ENCODE measurements around the gene DRG2. TPM values are rescaled to one million over a fixed set of nuclear protein-coding genes. Genes with fewer than 3 reads are reported as not detected.

Gene DRG2
- total RNA-seq, 6 experiments from 2014 or later: 30.6 to 38.1 (median 33.7) TPM

DNA sequence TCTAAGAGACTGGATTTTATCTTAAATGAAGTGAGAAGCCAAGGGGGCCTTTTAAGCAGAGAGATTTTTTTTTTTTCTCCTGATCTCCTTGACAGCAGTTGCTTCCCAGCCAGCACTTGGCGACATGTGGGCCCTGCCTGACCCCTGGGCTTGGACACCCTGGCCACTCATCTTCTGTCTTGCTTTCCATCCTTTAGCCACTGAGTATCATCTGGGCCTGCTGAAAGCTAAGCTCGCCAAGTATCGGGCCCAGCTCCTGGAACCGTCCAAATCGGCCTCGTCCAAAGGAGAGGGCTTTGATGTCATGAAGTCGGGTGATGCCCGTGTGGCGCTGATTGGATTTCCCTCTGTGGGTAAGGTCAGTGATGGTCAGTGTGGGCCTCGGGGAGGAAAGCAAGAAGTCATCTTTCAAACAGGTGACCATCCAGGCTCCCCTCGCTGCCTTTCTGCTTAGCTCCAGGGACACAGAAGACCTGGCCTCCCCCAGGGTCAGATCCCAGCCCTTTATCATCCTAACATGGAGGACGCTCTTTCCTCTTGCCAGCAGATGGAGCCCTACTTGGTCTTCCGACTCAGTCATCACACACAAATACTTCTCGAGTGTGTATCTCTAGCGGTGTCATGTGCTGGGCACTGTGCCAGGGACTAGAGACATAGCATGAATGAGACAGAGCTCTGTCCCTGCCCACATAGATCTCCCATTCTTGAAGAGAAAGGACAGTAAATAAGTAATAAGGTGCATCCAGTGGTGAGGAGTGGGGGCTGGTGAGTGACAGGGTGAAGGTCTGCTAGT, 6.1 kb downstream of the DRG2 start:
- DNase-seq: peak; percentile 81
- Mint-ChIP-seq H3K4me3 (no peak overlapping the region), H3K27me3 (ENCODE audit: insufficient read depth) (peaks cover 1% of the 10 kb centered on the region; the same call in 1 of the 2 replicates), H3K36me3 (ENCODE audit: low read depth) (peaks cover 24% of the 10 kb centered on the region), H3K4me1 (ENCODE audit: low read depth) (peaks cover 19% of the 10 kb centered on the region), H3K9me3 (no peaks in the 10 kb centered on the region), H3K27ac (peak overlapping the region; percentile 43)
- TF ChIP-seq, protein P1, sequence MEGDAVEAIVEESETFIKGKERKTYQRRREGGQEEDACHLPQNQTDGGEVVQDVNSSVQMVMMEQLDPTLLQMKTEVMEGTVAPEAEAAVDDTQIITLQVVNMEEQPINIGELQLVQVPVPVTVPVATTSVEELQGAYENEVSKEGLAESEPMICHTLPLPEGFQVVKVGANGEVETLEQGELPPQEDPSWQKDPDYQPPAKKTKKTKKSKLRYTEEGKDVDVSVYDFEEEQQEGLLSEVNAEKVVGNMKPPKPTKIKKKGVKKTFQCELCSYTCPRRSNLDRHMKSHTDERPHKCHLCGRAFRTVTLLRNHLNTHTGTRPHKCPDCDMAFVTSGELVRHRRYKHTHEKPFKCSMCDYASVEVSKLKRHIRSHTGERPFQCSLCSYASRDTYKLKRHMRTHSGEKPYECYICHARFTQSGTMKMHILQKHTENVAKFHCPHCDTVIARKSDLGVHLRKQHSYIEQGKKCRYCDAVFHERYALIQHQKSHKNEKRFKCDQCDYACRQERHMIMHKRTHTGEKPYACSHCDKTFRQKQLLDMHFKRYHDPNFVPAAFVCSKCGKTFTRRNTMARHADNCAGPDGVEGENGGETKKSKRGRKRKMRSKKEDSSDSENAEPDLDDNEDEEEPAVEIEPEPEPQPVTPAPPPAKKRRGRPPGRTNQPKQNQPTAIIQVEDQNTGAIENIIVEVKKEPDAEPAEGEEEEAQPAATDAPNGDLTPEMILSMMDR (IDR thresholded peaks at IDR 0.05): peak; percentile 77

DNA sequence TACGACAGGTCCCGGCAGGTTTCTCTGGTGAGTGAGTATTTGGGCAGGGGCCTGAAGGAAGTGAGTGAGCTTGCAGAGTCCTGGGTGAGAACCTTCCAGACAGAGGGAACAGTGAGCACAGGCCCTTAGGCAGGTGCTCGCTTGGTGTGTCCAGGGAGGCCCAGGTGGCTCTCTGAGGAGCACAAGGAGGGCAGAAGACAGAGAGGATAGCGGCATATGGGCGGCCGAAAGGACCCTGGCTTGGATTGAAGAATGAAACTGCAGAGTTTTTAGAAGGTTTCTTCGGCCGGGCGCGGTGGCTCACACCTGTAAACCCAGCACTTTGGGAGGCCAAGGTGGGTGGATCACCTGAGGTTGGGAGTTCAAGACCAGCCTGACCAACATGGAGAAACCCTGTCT, 6.7 kb downstream of the DRG2 start:
- Mint-ChIP-seq H3K4me1 (ENCODE audit: low read depth) (peaks cover 13% of the 10 kb centered on the region), H3K27me3 (ENCODE audit: insufficient read depth) (no peaks in the 10 kb centered on the region), H3K27ac (peak overlapping the region; percentile 43), H3K36me3 (ENCODE audit: low read depth) (peaks cover 24% of the 10 kb centered on the region), H3K4me3 (no peak overlapping the region), H3K9me3 (no peaks in the 10 kb centered on the region)
- DNase-seq: no peak
- TF ChIP-seq, protein P1 (IDR thresholded peaks at IDR 0.05): no peak

DNA sequence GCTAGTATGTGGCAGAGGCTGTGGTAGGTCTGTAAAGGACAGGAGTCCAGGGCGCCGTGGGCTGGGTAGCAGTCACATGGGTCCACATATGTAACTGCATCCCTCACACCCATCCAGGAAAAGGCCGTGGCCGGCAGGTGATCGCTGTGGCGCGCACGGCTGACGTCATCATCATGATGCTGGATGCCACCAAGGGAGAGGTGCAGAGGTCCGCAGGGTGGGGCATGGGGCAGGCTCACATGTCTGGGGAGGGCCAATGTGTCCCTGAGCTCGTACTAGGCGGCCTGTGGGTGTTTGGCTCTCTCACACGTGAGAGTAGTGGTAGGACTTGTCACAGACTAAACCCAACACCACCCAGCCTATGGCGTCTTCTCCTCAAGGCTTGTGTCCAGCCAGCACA, 11.8 kb downstream of the DRG2 start:
- no peak overlapping the region for H3K4me3 Mint-ChIP-seq
- H3K9me3 Mint-ChIP-seq: no peaks in the 10 kb centered on the region
- no peaks in the 10 kb centered on the region; the same call in 1 of the 2 replicates for H3K27me3 Mint-ChIP-seq (ENCODE audit: insufficient read depth)
- H3K27ac Mint-ChIP-seq: no peak overlapping the region
- no peak for DNase-seq
- TF ChIP-seq, protein P1 (IDR thresholded peaks at IDR 0.05): no peak
- H3K36me3 Mint-ChIP-seq (ENCODE audit: low read depth): peaks cover 7% of the 10 kb centered on the region
- no peaks in the 10 kb centered on the region for H3K4me1 Mint-ChIP-seq (ENCODE audit: low read depth)

DNA sequence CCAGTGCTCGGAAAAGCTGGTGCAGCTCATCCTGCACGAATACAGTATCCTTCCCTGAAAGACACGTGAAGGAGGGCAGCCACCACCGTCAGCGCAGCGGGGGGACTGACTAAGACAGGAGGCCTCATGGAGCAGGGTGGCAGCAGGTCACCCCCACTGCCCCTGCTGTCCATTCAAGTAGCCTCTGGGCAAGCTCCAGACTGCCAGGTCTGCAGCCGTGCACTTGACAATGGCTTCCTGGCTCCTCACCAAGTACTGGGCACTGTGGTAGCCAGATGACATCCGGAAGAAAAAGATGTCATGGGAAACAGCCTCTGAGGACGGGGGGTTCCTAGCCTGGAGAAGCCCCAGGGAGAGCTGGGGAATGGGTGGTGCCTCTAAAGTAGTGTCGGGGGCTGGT, 12.9 kb downstream of the DRG2 start:
- TF ChIP-seq, protein P1 (IDR thresholded peaks at IDR 0.05): no peak
- Mint-ChIP-seq H3K4me3 (no peak overlapping the region), H3K27ac (no peak overlapping the region), H3K9me3 (no peaks in the 10 kb centered on the region), H3K36me3 (ENCODE audit: low read depth) (peaks cover 6% of the 10 kb centered on the region), H3K27me3 (ENCODE audit: insufficient read depth) (no peaks in the 10 kb centered on the region; the same call in none of the 2 replicates), H3K4me1 (ENCODE audit: low read depth) (no peaks in the 10 kb centered on the region)
- DNase-seq: no peak

DNA sequence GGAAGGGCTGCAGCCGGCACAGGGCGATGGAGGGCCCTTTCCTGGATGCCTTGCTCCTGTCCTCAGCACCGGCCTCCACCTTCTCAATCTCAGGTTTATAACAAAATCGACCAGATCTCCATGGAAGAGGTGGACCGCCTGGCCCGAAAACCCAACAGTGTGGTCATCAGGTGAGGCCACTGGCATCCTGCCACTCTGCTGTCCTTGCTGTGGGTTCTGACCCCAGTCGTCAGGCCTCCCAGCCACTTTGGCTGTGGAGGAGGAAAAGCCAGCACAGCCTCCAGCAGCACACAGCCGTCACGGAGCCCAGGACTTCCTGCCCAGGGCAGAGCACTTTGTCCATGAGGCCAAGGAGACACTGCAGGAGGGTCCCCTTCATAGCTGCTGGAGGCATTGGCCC, 14.1 kb downstream of the DRG2 start:
- TF ChIP-seq, protein P1 (IDR thresholded peaks at IDR 0.05): no peak
- no peaks in the 10 kb centered on the region for H3K4me1 Mint-ChIP-seq (ENCODE audit: low read depth)
- H3K27ac Mint-ChIP-seq: no peak overlapping the region
- H3K4me3 Mint-ChIP-seq: no peak overlapping the region
- no peak for DNase-seq
- no peaks in the 10 kb centered on the region; the same call in none of the 2 replicates for H3K27me3 Mint-ChIP-seq (ENCODE audit: insufficient read depth)
- H3K9me3 Mint-ChIP-seq: no peaks in the 10 kb centered on the region
- H3K36me3 Mint-ChIP-seq (ENCODE audit: low read depth): no peaks in the 10 kb centered on the region; the same call in 1 of the 2 replicates

Data from HFFc6 (cell line).